Caco-2 (cell line): ENCODE measurements around the gene ZFHX3. TPM values are rescaled to one million over a fixed set of nuclear protein-coding genes. Genes with fewer than 3 reads are reported as not detected.

ENCODE experiments used
- BruUV-seq: library from RNA; stranded (reverse); fragments of 400-500 nt; replicated peaks from 2 replicates; lab custom pipeline; 2021; lab: Mats Ljungman, UMichigan
- CTCF ChIA-PET: fragments of 300-600 bp; sonication (Branson Sonifier 250); formaldehyde crosslinking; loops from one replicate; lab custom pipeline; 2022; ENCODE audit warnings: antibody characterized with exemption; lab: Charles Lee
- POLR2A ChIA-PET: fragments of 300-600 bp; sonication (Branson Sonifier 250); formaldehyde crosslinking; loops from one replicate; lab custom pipeline; 2022; ENCODE audit warnings: antibody characterized with exemption; lab: Charles Lee
- DNase-seq, 2 experiments: peaks; one replicate each; pipeline versions ENCODE4 v3.0.0 to v3.0.0-alpha.2; 2020 to 2022
- H3K27me3 ChIP-seq: replicated peaks from 2 replicates; pipeline ENCODE4 v1.6.0; 2011; ENCODE audit warnings: low read length; ENCODE audit not compliant: control insufficient read depth, insufficient read depth
- H3K36me3 ChIP-seq: 2 replicates; pipeline ENCODE4 v1.5.1; 2011; ENCODE audit warnings: low read length; ENCODE audit not compliant: control insufficient read depth, insufficient read depth
- H3K4me1 ChIP-seq: fragments of 250-450 bp; sonication (Bioruptor Pico); 2 replicates; pipeline ENCODE4 v1.5.1; 2020; ENCODE audit warnings: mild to moderate bottlenecking
- H3K4me3 ChIP-seq: 2 replicates; pipeline ENCODE4 v1.5.1; 2011; ENCODE audit warnings: low read depth, mild to moderate bottlenecking, control low read depth, low read length
- H3K9me3 ChIP-seq: fragments of 250-450 bp; sonication (Bioruptor Pico); 2 replicates; pipeline ENCODE4 v1.5.1; 2020; ENCODE audit warnings: mild to moderate bottlenecking, moderate library complexity
- H3K27ac Mint-ChIP-seq: one replicate; pipeline ENCODE4 v1.8.0; 2022; ENCODE audit warnings: mixed read lengths; ENCODE audit not compliant: unreplicated experiment
- H3K27me3 Mint-ChIP-seq: one replicate; pipeline ENCODE4 v1.8.0; 2022; ENCODE audit warnings: mixed read lengths; ENCODE audit not compliant: insufficient read depth, unreplicated experiment
- H3K36me3 Mint-ChIP-seq: one replicate; pipeline ENCODE4 v1.8.0; 2022; ENCODE audit warnings: mild to moderate bottlenecking, mixed read lengths; ENCODE audit not compliant: insufficient read depth, unreplicated experiment
- H3K4me1 Mint-ChIP-seq: one replicate; pipeline ENCODE4 v1.8.0; 2022; ENCODE audit warnings: low read depth, mixed read lengths; ENCODE audit not compliant: unreplicated experiment
- H3K4me3 Mint-ChIP-seq: one replicate; pipeline ENCODE4 v1.8.0; 2022; ENCODE audit warnings: mild to moderate bottlenecking, moderate library complexity, mixed read lengths; ENCODE audit not compliant: unreplicated experiment
- H3K9me3 Mint-ChIP-seq: one replicate; pipeline ENCODE4 v1.8.0; 2022; ENCODE audit warnings: mixed read lengths; ENCODE audit not compliant: unreplicated experiment
- CTCF ChIP-seq, 2 experiments: fragments of 200-600 bp in 1 of 2; IDR thresholded peaks; 1 replicate in 1 of 2; 2 replicates in 1 of 2; pipeline versions ENCODE4 v1.5.1 to v1.8.0; 2011 to 2022; ENCODE audit warnings: antibody characterized with exemption in 1 of 2, control low read depth in 1 of 2, inconsistent platforms in 1 of 2, low read depth in 1 of 2, low read length in 1 of 2, mild to moderate bottlenecking in 1 of 2, moderate library complexity in 1 of 2; ENCODE audit not compliant: insufficient read depth in 1 of 2, severe bottlenecking in 1 of 2, unreplicated experiment in 1 of 2
- intact Hi-C: fragments of 100-400 bp; cut with micrococcal nuclease; formaldehyde crosslinking; loops from one replicate; pipeline ENCODE4 v1.10.0; 2022; ENCODE audit not compliant: unreplicated experiment
- total RNA-seq: library from RNA; stranded (reverse); gene quantifications from 2 replicates; pipeline ENCODE4 v1.2.3, GENCODE V29; 2022

The ZFHX3 gene
- total RNA-seq, 1 experiment from 2014 or later = 39.9 TPM

DNA sequence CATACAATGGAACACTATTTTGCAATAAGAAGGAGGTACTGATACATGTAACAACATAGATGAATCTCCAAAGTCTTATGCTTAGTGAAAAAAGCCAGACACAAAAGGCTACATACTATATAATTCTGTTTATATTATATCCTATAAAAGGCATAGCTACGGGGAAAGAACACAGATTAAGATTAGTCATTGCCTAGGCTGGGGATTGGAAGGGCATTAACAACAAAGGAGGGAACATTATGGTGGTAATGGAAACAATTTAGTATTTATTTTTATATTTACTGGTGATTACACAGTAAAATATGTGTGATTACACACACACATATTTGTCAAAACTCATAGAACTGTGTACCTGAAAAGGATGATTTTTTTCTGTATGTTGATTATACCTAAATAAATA lies 278.1 kb downstream of the ZFHX3 start:
- CTCF ChIA-PET = no interaction called here

GRCh38 chr16:72768591-72768990 lies 279.3 kb downstream of the ZFHX3 start:
- ChIA-PET CTCF (no interaction called here), POLR2A (no interaction called here)
- H3K27me3 Mint-ChIP-seq = no peaks in the 10 kb centered on the region
- H3K9me3 Mint-ChIP-seq = peaks cover 12% of the 10 kb centered on the region
- no peak overlapping the region for H3K27ac Mint-ChIP-seq
- H3K4me1 ChIP-seq = no peaks in the 10 kb centered on the region
- no peak for TF ChIP-seq CTCF (IDR thresholded peaks at IDR 0.05; ENCODE audit: insufficient read depth in 1 of 2, low read depth in 1 of 2, low read length in 1 of 2, severe bottlenecking in 1 of 2, unreplicated experiment in 1 of 2)
- H3K4me1 Mint-ChIP-seq = no peaks in the 10 kb centered on the region
- no TSS peak for BruUV-seq
- H3K9me3 ChIP-seq = no peaks in the 10 kb centered on the region
- DNase-seq = no peak
- no peak overlapping the region for H3K4me3 ChIP-seq
- no peak overlapping the region for H3K4me3 Mint-ChIP-seq
- intact Hi-C loops = no loop called here
- no peaks in the 10 kb centered on the region for H3K27me3 ChIP-seq
- no peaks in the 10 kb centered on the region for H3K36me3 Mint-ChIP-seq
- no peaks in the 10 kb centered on the region; the same call in 1 of the 2 replicates for H3K36me3 ChIP-seq

More for the DNA sequence above, 278.1 kb downstream of the ZFHX3 start:
- Histone ChIP-seq H3K27me3 (no peaks in the 10 kb centered on the region), H3K4me1 (no peaks in the 10 kb centered on the region), H3K36me3 (no peaks in the 10 kb centered on the region; the same call in 1 of the 2 replicates), H3K9me3 (no peaks in the 10 kb centered on the region), H3K4me3 (no peak overlapping the region)
- no peaks in the 10 kb centered on the region for H3K27me3 Mint-ChIP-seq
- no peak overlapping the region for H3K27ac Mint-ChIP-seq
- BruUV-seq = no TSS peak
- POLR2A ChIA-PET = no interaction called here
- no peak for TF ChIP-seq CTCF (IDR thresholded peaks at IDR 0.05; ENCODE audit: insufficient read depth in 1 of 2, low read depth in 1 of 2, low read length in 1 of 2, severe bottlenecking in 1 of 2, unreplicated experiment in 1 of 2)
- peaks cover 12% of the 10 kb centered on the region for H3K9me3 Mint-ChIP-seq
- no peak for DNase-seq
- no peaks in the 10 kb centered on the region for H3K4me1 Mint-ChIP-seq
- no peak overlapping the region for H3K4me3 Mint-ChIP-seq
- no peaks in the 10 kb centered on the region for H3K36me3 Mint-ChIP-seq
- intact Hi-C loops = no loop called here

GRCh38 chr16:72766506-72766905 lies 281.4 kb downstream of the ZFHX3 start:
- Mint-ChIP-seq H3K27me3 (no peaks in the 10 kb centered on the region), H3K9me3 (peaks cover 7% of the 10 kb centered on the region), H3K4me3 (no peak overlapping the region), H3K4me1 (no peaks in the 10 kb centered on the region), H3K36me3 (no peaks in the 10 kb centered on the region), H3K27ac (no peak overlapping the region)
- no peaks in the 10 kb centered on the region for H3K4me1 ChIP-seq
- H3K36me3 ChIP-seq = no peaks in the 10 kb centered on the region; the same call in 1 of the 2 replicates
- no peaks in the 10 kb centered on the region for H3K9me3 ChIP-seq
- no TSS peak for BruUV-seq
- ChIA-PET CTCF (no interaction called here), POLR2A (no interaction called here)
- H3K4me3 ChIP-seq = no peak overlapping the region
- intact Hi-C loops = no loop called here
- H3K27me3 ChIP-seq = no peaks in the 10 kb centered on the region
- no peak for DNase-seq
- TF ChIP-seq CTCF (IDR thresholded peaks at IDR 0.05; ENCODE audit: insufficient read depth in 1 of 2, low read depth in 1 of 2, low read length in 1 of 2, severe bottlenecking in 1 of 2, unreplicated experiment in 1 of 2) = no peak
